ENCODE data around the gene ZNF580. TPM values are rescaled to one million over a fixed set of nuclear protein-coding genes. Genes with fewer than 3 reads are reported as not detected.

ZNF580 gene
- total RNA-seq, 1 donor from 2014 or later = 10.8 TPM

GRCh38 chr19:55677572-55678028, 36.8 kb downstream of the ZNF580 start:
- H3K4me3 ChIP-seq (ENCODE audit: low read depth, low read length) = no peak overlapping the region
- TF ChIP-seq, protein P1, sequence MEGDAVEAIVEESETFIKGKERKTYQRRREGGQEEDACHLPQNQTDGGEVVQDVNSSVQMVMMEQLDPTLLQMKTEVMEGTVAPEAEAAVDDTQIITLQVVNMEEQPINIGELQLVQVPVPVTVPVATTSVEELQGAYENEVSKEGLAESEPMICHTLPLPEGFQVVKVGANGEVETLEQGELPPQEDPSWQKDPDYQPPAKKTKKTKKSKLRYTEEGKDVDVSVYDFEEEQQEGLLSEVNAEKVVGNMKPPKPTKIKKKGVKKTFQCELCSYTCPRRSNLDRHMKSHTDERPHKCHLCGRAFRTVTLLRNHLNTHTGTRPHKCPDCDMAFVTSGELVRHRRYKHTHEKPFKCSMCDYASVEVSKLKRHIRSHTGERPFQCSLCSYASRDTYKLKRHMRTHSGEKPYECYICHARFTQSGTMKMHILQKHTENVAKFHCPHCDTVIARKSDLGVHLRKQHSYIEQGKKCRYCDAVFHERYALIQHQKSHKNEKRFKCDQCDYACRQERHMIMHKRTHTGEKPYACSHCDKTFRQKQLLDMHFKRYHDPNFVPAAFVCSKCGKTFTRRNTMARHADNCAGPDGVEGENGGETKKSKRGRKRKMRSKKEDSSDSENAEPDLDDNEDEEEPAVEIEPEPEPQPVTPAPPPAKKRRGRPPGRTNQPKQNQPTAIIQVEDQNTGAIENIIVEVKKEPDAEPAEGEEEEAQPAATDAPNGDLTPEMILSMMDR (conservative IDR thresholded peaks at IDR 0.05; ENCODE audit: low read depth, low read length) = no peak
- DNase-seq (ENCODE audit: low read depth) = no peak

GRCh38 chr19:55678121-55678671, 37.4 kb downstream of the ZNF580 start:
- no peak for DNase-seq (ENCODE audit: low read depth)
- TF ChIP-seq, protein P1 (conservative IDR thresholded peaks at IDR 0.05; ENCODE audit: low read depth, low read length) = no peak
- no peak overlapping the region for H3K4me3 ChIP-seq (ENCODE audit: low read depth, low read length)

DNA sequence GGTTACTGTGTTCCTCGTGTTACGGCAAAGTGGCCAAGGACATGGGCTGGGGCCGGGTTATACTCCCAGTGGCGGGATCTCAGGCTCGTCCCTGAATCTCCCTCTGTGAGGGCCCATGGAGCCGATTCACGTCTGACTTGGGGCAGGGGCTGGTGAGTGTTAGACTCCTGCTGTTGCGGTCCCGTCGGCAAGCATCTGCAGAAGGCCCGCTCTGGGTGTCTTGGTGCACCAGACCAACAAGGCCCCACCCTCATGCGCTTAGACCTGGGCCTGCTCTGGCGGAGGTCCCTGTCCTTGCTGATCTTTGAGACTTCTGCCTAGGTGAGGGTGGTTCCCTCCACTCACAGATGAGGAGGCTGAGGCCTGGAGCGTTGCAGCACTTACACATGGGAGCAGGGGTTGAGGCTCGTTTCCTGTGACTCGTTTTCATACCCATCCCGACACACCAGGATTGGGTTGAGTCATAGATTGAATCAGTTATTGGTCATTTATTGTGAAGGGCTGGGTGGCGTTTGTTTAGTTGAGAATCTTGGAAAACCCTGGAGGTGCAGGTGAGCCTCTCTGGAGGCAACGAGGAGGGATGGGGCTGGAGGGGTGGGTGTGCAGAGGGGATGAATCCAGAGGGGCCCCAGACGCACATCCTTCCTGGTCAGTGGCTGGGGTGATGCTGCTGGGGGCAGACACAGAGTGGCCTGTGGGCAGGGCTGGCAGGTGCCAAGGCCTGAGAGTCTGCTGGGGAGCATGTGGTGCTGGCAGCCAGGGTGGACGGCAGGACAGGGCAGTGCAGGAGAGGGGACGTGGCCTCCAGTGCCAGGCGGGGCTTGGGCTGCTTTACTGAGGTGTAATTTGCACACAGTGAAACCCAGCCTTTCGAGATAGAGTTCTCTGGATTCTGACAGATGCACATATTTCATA, 38.8 kb downstream of the ZNF580 start:
- DNase-seq (ENCODE audit: low read depth) = peak; percentile 37
- TF ChIP-seq, protein P1 (conservative IDR thresholded peaks at IDR 0.05; ENCODE audit: low read depth, low read length) = no peak
- no peak overlapping the region for H3K4me3 ChIP-seq (ENCODE audit: low read depth, low read length)

DNA sequence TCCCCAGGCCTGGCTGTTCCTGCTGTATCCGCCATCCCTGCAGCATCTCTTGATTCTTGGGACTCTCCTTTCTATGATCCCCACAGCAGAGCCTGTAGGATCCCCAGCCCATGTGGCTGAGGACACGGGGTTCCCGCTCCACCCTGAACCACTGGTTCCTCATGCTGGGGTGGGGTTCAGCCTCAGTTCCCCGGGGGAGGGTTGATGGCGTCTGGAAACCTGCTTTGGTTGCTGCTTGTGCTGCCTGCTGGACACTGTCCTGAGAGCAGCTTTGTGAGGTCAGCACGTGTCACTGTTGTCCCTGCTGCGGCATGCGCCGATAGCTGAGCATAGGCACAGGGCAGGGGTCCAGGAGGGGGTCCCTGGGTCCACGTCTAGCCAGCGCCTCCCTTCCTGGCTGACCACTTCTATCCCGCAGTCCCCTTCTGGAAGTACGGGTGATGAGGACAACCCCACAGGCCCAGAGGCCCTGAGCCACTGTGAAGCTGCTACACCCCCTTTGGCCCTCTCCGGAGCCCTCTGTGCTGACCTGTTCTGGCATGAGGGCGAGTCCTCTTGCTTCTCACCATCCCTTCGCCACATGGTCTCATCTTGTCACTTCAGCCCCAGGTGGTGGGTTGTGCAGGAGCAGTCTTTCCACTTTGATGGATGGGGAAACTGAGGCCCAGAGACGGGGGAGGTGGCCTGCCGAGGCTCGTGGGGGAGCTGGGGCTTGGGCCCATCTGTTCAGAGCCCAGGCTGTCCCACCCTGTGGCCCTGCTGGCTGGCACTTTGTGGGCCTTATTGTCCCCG, 39.7 kb downstream of the ZNF580 start:
- DNase-seq (ENCODE audit: low read depth) = no peak
- TF ChIP-seq, protein P1 (conservative IDR thresholded peaks at IDR 0.05; ENCODE audit: low read depth, low read length) = no peak
- no peak overlapping the region for H3K4me3 ChIP-seq (ENCODE audit: low read depth, low read length)

DNA sequence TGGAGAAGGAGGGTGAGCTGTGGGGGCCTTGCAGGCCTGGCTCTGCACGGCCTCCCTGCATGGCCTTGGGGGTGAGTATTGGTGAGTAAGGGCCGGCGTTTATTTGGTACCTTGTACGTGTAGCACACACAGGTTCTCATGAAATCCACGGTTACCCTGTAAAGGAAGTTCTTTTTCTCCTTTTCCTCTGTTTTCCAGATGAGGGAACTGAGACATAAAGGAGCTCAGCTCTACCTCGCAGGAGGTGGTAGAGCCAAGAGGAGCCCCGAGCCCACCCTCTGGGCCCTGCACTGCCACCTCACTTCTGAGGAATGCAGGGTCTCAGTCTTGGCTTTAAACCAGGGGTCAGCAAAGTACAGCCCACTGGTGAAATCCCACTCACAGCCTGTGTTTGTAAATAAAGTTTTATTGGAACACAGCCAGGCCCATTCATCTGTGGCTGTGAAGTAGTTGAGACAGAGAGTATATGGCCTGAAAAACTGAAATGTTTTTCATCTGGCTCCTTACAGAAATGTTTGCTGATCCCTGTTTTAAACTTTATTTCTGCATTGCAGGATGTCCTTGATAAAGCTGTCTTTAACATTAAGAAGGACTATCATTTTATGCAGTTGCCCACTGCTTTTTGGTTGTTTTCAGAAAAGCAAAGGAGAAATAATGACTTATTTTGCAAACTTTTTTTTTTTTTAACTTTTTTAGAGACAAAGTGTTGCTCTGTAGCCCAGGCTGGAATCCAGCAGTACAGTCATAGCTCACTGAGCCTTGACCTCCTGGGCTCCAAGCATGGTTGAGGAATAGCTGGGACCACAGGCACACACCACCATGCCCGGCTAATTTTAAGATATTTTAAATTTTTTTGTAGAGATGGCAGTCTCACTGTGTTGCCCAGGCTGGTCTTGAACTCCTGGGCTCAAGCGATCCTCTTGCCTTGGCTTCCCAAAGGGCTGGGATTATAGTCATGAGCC, 40.6 kb downstream of the ZNF580 start:
- H3K4me3 ChIP-seq (ENCODE audit: low read depth, low read length) = no peak overlapping the region
- DNase-seq (ENCODE audit: low read depth) = peak; percentile 32
- TF ChIP-seq, protein P1 (conservative IDR thresholded peaks at IDR 0.05; ENCODE audit: low read depth, low read length) = no peak
